HEK293 (cell line): ENCODE measurements around the gene FBXW2.

Experiments used
- CTCF ChIA-PET: fragments of 350-600 bp; formaldehyde crosslinking; extraction: SDS; loops from one replicate; lab custom pipeline; 2021; ENCODE audit warnings: antibody characterized with exemption; lab: Yijun Ruan, JAX
- POLR2A ChIA-PET: fragments of 300-600 bp; formaldehyde crosslinking; extraction: SDS; loops from one replicate; lab custom pipeline; 2020; ENCODE audit warnings: antibody characterized with exemption, inconsistent platforms; lab: Yijun Ruan, JAX
- H3K27ac ChIP-seq: fragments of 200-500 bp; sonication (Bioruptor generic); 2 replicates; pipeline ENCODE4 v1.5.1; 2014; ENCODE audit warnings: low read depth, low read length, control low read depth, inconsistent platforms; ENCODE audit errors: extremely low read depth
- H3K36me3 ChIP-seq, 2 experiments: fragments of 200-500 bp in 1 of 2; sonication (Bioruptor generic) in 1 of 2; 1 replicate in 1 of 2; 2 replicates in 1 of 2; pipeline ENCODE4 v1.5.1; 2014 to 2017; ENCODE audit warnings: inconsistent platforms in 2 of 2, low read length in 2 of 2; ENCODE audit not compliant: control insufficient read depth in 2 of 2, insufficient read depth in 1 of 2
- H3K4me1 ChIP-seq: fragments of 200-500 bp; sonication (Bioruptor generic); 2 replicates; pipeline ENCODE4 v1.5.1; 2014; ENCODE audit warnings: mild to moderate bottlenecking, low read length, inconsistent platforms; ENCODE audit not compliant: control insufficient read depth, insufficient read depth
- H3K4me3 ChIP-seq: 2 replicates; pipeline ENCODE4 v1.5.1; 2011; ENCODE audit warnings: low read depth, mild to moderate bottlenecking, control low read depth, low read length, moderate library complexity
- H3K9me3 ChIP-seq: fragments of 200-500 bp; sonication (Bioruptor generic); 2 replicates; pipeline ENCODE4 v1.5.1; 2014; ENCODE audit warnings: low read depth, low read length, inconsistent platforms; ENCODE audit not compliant: control insufficient read depth, insufficient read depth
- KLF1 ChIP-seq: fragments of 450-650 bp; formaldehyde crosslinking; IDR thresholded peaks from 2 replicates; pipeline ENCODE4 v1.5.1; 2016; ENCODE audit warnings: missing biosample characterization, missing genetic modification characterization
- KLF10 ChIP-seq: fragments of 450-650 bp; IDR thresholded peaks from 2 replicates; pipeline ENCODE4 v1.5.1; 2018; ENCODE audit warnings: missing biosample characterization, mild to moderate bottlenecking, missing genetic modification characterization
- MYNN ChIP-seq: fragments of 450-650 bp; formaldehyde crosslinking; IDR thresholded peaks from 2 replicates; pipeline ENCODE4 v1.5.1; 2016; ENCODE audit warnings: missing biosample characterization, missing genetic modification characterization, borderline replicate concordance
- PRDM2 ChIP-seq: fragments of 450-650 bp; formaldehyde crosslinking; IDR thresholded peaks from 2 replicates; pipeline ENCODE4 v1.5.1; 2016; ENCODE audit warnings: missing biosample characterization, missing genetic modification characterization, borderline replicate concordance
- SP3 ChIP-seq: fragments of 450-650 bp; formaldehyde crosslinking; IDR thresholded peaks from 2 replicates; pipeline ENCODE4 v1.5.1; 2016; ENCODE audit warnings: missing biosample characterization, missing genetic modification characterization
- SP7 ChIP-seq: fragments of 450-650 bp; formaldehyde crosslinking; IDR thresholded peaks from 2 replicates; pipeline ENCODE4 v1.5.1; 2016; ENCODE audit warnings: missing biosample characterization, missing genetic modification characterization
- ZBTB21 ChIP-seq: fragments of 450-650 bp; formaldehyde crosslinking; IDR thresholded peaks from 2 replicates; pipeline ENCODE4 v1.5.1; 2017; ENCODE audit warnings: missing biosample characterization, missing genetic modification characterization
- ZBTB44 ChIP-seq: fragments of 450-650 bp; IDR thresholded peaks from 2 replicates; pipeline ENCODE4 v1.5.1; 2018; ENCODE audit warnings: missing biosample characterization, mild to moderate bottlenecking, missing genetic modification characterization
- ZBTB48 ChIP-seq: fragments of 450-650 bp; formaldehyde crosslinking; IDR thresholded peaks from 2 replicates; pipeline ENCODE4 v1.5.1; 2016; ENCODE audit warnings: missing biosample characterization, missing genetic modification characterization
- ZBTB8A ChIP-seq: fragments of 450-650 bp; formaldehyde crosslinking; IDR thresholded peaks from 2 replicates; pipeline ENCODE4 v1.5.1; 2016; ENCODE audit warnings: missing biosample characterization, missing genetic modification characterization
- ZNF24 ChIP-seq: fragments of 450-650 bp; formaldehyde crosslinking; IDR thresholded peaks from 2 replicates; pipeline ENCODE4 v1.5.1; 2016; ENCODE audit warnings: missing biosample characterization, missing genetic modification characterization
- ZNF394 ChIP-seq: fragments of 450-650 bp; formaldehyde crosslinking; IDR thresholded peaks from 2 replicates; pipeline ENCODE4 v1.5.1; 2016; ENCODE audit warnings: missing biosample characterization, missing genetic modification characterization, mild to moderate bottlenecking, moderate library complexity, borderline replicate concordance
- ZNF473 ChIP-seq: fragments of 450-650 bp; formaldehyde crosslinking; IDR thresholded peaks from 2 replicates; pipeline ENCODE4 v1.5.1; 2017; ENCODE audit warnings: missing biosample characterization, missing genetic modification characterization
- ZNF510 ChIP-seq: fragments of 450-650 bp; formaldehyde crosslinking; IDR thresholded peaks from 2 replicates; pipeline ENCODE4 v1.5.1; 2018; ENCODE audit warnings: mild to moderate bottlenecking, missing genetic modification characterization, missing biosample characterization; ENCODE audit not compliant: insufficient replicate concordance
- ZNF610 ChIP-seq: fragments of 450-650 bp; formaldehyde crosslinking; IDR thresholded peaks from 2 replicates; pipeline ENCODE4 v1.5.1; 2016; ENCODE audit warnings: missing biosample characterization, missing genetic modification characterization, borderline replicate concordance
- ZNF629 ChIP-seq: fragments of 450-650 bp; formaldehyde crosslinking; IDR thresholded peaks from 2 replicates; pipeline ENCODE4 v1.5.1; 2017; ENCODE audit warnings: missing biosample characterization, missing genetic modification characterization
- ZNF664 ChIP-seq: fragments of 450-650 bp; formaldehyde crosslinking; IDR thresholded peaks from 2 replicates; pipeline ENCODE4 v1.5.1; 2016; ENCODE audit warnings: missing biosample characterization, missing genetic modification characterization
- TF ChIP-seq, protein P1 (sequence below): fragments of 450-650 bp; formaldehyde crosslinking; IDR thresholded peaks from 2 replicates; pipeline ENCODE4 v1.5.1; 2017; ENCODE audit warnings: missing biosample characterization, missing genetic modification characterization
- TF ChIP-seq, protein P2 (sequence below): fragments of 450-650 bp; formaldehyde crosslinking; conservative IDR thresholded peaks from 2 replicates; pipeline ENCODE4 v1.5.1; 2016; ENCODE audit warnings: low read depth, missing biosample characterization, missing genetic modification characterization
- TF ChIP-seq, protein P3 (sequence below): fragments of 450-650 bp; formaldehyde crosslinking; IDR thresholded peaks from 2 replicates; pipeline ENCODE4 v1.5.1; 2016; ENCODE audit warnings: missing biosample characterization, missing genetic modification characterization

The FBXW2 gene, protein sequence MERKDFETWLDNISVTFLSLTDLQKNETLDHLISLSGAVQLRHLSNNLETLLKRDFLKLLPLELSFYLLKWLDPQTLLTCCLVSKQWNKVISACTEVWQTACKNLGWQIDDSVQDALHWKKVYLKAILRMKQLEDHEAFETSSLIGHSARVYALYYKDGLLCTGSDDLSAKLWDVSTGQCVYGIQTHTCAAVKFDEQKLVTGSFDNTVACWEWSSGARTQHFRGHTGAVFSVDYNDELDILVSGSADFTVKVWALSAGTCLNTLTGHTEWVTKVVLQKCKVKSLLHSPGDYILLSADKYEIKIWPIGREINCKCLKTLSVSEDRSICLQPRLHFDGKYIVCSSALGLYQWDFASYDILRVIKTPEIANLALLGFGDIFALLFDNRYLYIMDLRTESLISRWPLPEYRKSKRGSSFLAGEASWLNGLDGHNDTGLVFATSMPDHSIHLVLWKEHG

DNA sequence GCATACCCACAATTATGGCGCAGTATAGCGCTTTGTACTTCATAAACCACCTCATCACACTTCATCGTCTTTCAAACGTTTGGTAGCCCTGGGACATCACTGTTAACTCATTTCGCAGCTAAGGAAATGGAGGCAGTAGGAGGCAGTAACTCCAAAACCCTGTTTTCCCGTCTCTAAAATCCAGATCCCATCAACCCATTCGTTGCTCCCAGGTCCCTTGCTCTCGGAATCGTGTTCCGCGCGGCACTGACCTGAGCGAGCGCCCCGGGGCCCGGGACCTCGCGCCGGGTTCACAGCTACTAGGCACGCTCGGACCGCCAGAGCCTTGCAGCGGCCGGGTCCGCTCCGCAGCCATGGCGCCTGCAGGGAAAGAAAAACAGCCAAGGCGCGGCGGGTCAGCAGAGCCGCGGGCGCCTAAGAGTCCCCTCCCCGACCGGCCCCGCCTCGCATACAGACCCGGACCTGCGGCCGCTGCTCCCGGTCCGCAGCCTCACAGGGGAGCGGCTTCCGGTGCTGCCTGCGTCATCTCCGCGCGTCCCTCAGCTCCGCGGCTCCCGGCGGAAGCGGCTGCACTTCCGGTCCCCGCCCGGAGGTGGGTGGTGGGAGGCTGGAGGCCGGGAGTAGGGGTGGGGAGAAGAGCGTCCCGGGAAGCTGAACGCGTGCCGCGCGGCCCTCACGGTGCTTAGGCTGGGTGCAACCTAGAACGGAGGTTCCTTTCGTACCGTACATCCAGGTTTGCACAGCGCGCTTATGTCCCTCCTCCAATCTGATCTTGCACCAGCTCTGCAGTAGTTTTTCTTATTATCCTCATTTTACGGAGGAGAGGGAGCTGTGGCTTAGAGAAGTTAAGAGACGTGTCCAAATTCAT lies at the start of gene FBXW2:
FBXW2 (minus strand) TSS at position 519 of the 868 bp plus-strand sequence. CDS start 5,158 bp downstream, outside the sequence.
- peak within 1 kb of the TSS; percentile 84 for H3K4me3 ChIP-seq
- H3K9me3 ChIP-seq = no peaks in the 10 kb centered on the region
- POLR2A ChIA-PET = interaction anchor here (0.5 to 2.0 kb wide), 31 partner anchors 8 to 409 kb away, joined by 3 to 11 read pairs (median 4); partner anchors contain the start of genes CDK5RAP2, PHF19 and RAB14
- no peaks in the 10 kb centered on the region for H3K4me1 ChIP-seq
- peak within 1 kb of the TSS; percentile 51; the same call in 1 of the 2 replicates for H3K27ac ChIP-seq
- CTCF ChIA-PET = interaction anchor here (0.5 to 1.4 kb wide), 5 partner anchors 37 to 280 kb away, joined by 3 to 5 read pairs (median 4); no protein-coding TSS in a partner anchor
- peaks cover 0 to 32% of the 10 kb centered on the region in 2 experiments; a peak in 1 of 3 replicates for H3K36me3 ChIP-seq
- TF ChIP-seq ZNF610 (tag by site-specific recombination) = peak; percentile 51; the same call in 1 of the 2 replicates
- TF ChIP-seq ZNF629 (tag by site-specific recombination) = peak; percentile 90
- TF ChIP-seq ZNF394 = peak; percentile 50
- TF ChIP-seq KLF1 = peak; percentile 31; the same call in 1 of the 2 replicates
- TF ChIP-seq, protein P1, sequence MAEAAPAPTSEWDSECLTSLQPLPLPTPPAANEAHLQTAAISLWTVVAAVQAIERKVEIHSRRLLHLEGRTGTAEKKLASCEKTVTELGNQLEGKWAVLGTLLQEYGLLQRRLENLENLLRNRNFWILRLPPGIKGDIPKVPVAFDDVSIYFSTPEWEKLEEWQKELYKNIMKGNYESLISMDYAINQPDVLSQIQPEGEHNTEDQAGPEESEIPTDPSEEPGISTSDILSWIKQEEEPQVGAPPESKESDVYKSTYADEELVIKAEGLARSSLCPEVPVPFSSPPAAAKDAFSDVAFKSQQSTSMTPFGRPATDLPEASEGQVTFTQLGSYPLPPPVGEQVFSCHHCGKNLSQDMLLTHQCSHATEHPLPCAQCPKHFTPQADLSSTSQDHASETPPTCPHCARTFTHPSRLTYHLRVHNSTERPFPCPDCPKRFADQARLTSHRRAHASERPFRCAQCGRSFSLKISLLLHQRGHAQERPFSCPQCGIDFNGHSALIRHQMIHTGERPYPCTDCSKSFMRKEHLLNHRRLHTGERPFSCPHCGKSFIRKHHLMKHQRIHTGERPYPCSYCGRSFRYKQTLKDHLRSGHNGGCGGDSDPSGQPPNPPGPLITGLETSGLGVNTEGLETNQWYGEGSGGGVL (tag by site-specific recombination) = peak; percentile 34; the same call in 1 of the 2 replicates
- no peak for TF ChIP-seq ZNF473 (tag by site-specific recombination)
- peak; percentile 89 for TF ChIP-seq SP3
- TF ChIP-seq ZBTB48 (tag by site-specific recombination) = 0 out of 2 replicates have a peak, but pooled peaks have one; percentile 29
- peak; percentile 37; the same call in 1 of the 2 replicates for TF ChIP-seq KLF10 (tag by site-specific recombination)
- peak; percentile 71 for TF ChIP-seq ZBTB44 (tag by site-specific recombination)
- no peak for TF ChIP-seq ZNF510 (tag by site-specific recombination)
- TF ChIP-seq, protein P2, sequence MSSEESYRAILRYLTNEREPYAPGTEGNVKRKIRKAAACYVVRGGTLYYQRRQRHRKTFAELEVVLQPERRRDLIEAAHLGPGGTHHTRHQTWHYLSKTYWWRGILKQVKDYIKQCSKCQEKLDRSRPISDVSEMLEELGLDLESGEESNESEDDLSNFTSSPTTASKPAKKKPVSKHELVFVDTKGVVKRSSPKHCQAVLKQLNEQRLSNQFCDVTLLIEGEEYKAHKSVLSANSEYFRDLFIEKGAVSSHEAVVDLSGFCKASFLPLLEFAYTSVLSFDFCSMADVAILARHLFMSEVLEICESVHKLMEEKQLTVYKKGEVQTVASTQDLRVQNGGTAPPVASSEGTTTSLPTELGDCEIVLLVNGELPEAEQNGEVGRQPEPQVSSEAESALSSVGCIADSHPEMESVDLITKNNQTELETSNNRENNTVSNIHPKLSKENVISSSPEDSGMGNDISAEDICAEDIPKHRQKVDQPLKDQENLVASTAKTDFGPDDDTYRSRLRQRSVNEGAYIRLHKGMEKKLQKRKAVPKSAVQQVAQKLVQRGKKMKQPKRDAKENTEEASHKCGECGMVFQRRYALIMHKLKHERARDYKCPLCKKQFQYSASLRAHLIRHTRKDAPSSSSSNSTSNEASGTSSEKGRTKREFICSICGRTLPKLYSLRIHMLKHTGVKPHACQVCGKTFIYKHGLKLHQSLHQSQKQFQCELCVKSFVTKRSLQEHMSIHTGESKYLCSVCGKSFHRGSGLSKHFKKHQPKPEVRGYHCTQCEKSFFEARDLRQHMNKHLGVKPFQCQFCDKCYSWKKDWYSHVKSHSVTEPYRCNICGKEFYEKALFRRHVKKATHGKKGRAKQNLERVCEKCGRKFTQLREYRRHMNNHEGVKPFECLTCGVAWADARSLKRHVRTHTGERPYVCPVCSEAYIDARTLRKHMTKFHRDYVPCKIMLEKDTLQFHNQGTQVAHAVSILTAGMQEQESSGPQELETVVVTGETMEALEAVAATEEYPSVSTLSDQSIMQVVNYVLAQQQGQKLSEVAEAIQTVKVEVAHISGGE (tag by site-specific recombination) = peak; percentile 98
- no peak for TF ChIP-seq PRDM2 (tag by site-specific recombination)
- TF ChIP-seq SP7 (tag by site-specific recombination) = peak; percentile 61; the same call in 1 of the 2 replicates
- TF ChIP-seq ZBTB21 (tag by site-specific recombination) = peak; percentile 69; the same call in 1 of the 2 replicates
- TF ChIP-seq, protein P3, sequence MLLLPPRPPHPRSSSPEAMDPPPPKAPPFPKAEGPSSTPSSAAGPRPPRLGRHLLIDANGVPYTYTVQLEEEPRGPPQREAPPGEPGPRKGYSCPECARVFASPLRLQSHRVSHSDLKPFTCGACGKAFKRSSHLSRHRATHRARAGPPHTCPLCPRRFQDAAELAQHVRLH (tag by site-specific recombination) = peak; percentile 94
- no peak for TF ChIP-seq ZNF664 (tag by site-specific recombination)
- TF ChIP-seq MYNN (tag by site-specific recombination) = peak; percentile 48; the same call in 1 of the 2 replicates
- TF ChIP-seq ZNF24 = no peak; the same call in 1 of the 2 replicates
- TF ChIP-seq ZBTB8A (tag by site-specific recombination) = 0 out of 2 replicates have a peak, but pooled peaks have one; percentile 6
